GM23248 (cell line): ENCODE results near the gene DDX27.

ENCODE experiments used
- EZH2 ChIP-seq: fragments of 200-600 bp; sonication (generic); IDR thresholded peaks from 2 replicates; pipeline ENCODE4 v1.6.1; 2018; ENCODE audit warnings: antibody characterized with exemption, mild to moderate bottlenecking; ENCODE audit not compliant: insufficient read depth, poor library complexity, severe bottlenecking
- EZH2phosphoT487 ChIP-seq: fragments of 200-600 bp; sonication (generic); IDR thresholded peaks from 2 replicates; pipeline ENCODE4 v1.6.1; 2018; ENCODE audit warnings: antibody characterized with exemption, moderate library complexity, mild to moderate bottlenecking, low read depth; ENCODE audit not compliant: insufficient read depth

DNA sequence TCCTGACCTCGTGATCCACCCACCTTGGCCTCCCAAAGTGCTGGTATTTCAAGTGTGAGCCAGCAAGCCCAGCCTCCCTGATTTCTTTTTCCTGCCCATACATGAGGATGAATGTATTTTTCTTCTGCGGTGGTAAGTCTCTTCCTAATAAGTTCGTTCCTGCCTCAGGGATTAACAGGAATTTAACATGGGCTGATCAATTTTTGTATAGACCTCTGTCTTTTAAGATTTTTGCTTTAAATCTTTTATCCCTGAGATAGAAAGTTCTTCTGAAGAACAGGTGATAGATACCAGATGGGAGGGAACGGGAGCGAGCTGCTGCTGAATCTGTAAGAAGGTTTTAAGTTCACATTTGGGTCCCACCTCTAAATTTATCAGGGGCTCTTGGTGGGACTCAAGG is 65.6 kb downstream of the DDX27 start:
- TF ChIP-seq EZH2phosphoT487 (no peak), EZH2 (no peak)
